Thoracic aorta (tissue), 2 donors: ENCODE results near the gene CECR2. TPM values are rescaled to one million over a fixed set of nuclear protein-coding genes. Genes with fewer than 3 reads are reported as not detected.
A peak's percentile ranks its signal among the peaks of the same experiment; 100 is the strongest.

Source experiments
- ATAC-seq: fragments of 150-250 bp; one replicate; pipeline ENCODE4 v1.8.0; 2017; ENCODE audit warnings: low read depth; ENCODE audit not compliant: insufficient number of reproducible peaks, low FRiP score
- DNase-seq: peaks from one replicate; pipeline ENCODE4 v3.0.0-alpha.2; 2020; ENCODE audit warnings: low spot score
- H3K27ac ChIP-seq, 2 donors: fragments of 200-600 bp; sonication (generic); 1 replicate in 1 of 2; 2 replicates in 1 of 2; pipeline ENCODE4 v1.5.1; 2016; ENCODE audit warnings: mild to moderate bottlenecking in 2 of 2, moderate library complexity in 2 of 2
- H3K27me3 ChIP-seq: fragments of 200-600 bp; sonication (generic); replicated peaks from 2 replicates; pipeline ENCODE4 v1.6.0; 2016; ENCODE audit warnings: mild to moderate bottlenecking; ENCODE audit not compliant: insufficient read depth
- H3K36me3 ChIP-seq: fragments of 200-600 bp; sonication (generic); one replicate; pipeline ENCODE4 v1.5.1; 2016
- H3K4me1 ChIP-seq, 2 donors: fragments of 200-600 bp; sonication (generic); 1 replicate in 1 of 2; 2 replicates in 1 of 2; pipeline versions ENCODE4 v1.5.1 to v1.6.0; 2016; ENCODE audit warnings: low read depth in 2 of 2, mild to moderate bottlenecking in 1 of 2; ENCODE audit not compliant: control insufficient read depth in 1 of 2
- H3K4me3 ChIP-seq: fragments of 200-600 bp; sonication (generic); 2 replicates; pipeline ENCODE4 v1.5.1; 2016; ENCODE audit warnings: mild to moderate bottlenecking
- H3K9me3 ChIP-seq: fragments of 200-600 bp; sonication (generic); 2 replicates; pipeline ENCODE4 v1.5.1; 2016
- CTCF ChIP-seq: fragments of 200-600 bp; sonication (generic); IDR thresholded peaks from one replicate; pipeline ENCODE4 v1.5.1; 2019; ENCODE audit warnings: antibody characterized with exemption
- total RNA-seq, 2 donors: library from RNA; depleted of rRNA; stranded (reverse); fragments of >200 nt; gene quantifications; one replicate each; pipeline versions ENCODE4 v1.1.0 to v1.2.3, GENCODE V29; 2016

Gene CECR2
- total RNA-seq, 2 donors from 2014 or later: 0.28 TPM; not detected in 1

GRCh38 chr22:17370026-17370765 is 936 bp downstream of the CECR2 start:
- ATAC-seq: no peak
- Histone ChIP-seq H3K27ac (no peak overlapping the region), H3K36me3 (no peaks in the 10 kb centered on the region), H3K27me3 (peaks cover 25% of the 10 kb centered on the region), H3K9me3 (no peaks in the 10 kb centered on the region), H3K4me3 (peak overlapping the region; percentile 64), H3K4me1 (peaks cover 14 to 27% of the 10 kb centered on the region in 2 donors)
- TF ChIP-seq CTCF: no peak
- DNase-seq: no peak

GRCh38 chr22:17370766-17371432 is 1.6 kb downstream of the CECR2 start:
- Histone ChIP-seq H3K36me3 (no peaks in the 10 kb centered on the region), H3K9me3 (no peaks in the 10 kb centered on the region), H3K27ac (no peak overlapping the region), H3K4me3 (peak overlapping the region; percentile 64), H3K4me1 (peaks cover 14 to 27% of the 10 kb centered on the region in 2 donors), H3K27me3 (peaks cover 18% of the 10 kb centered on the region)
- ATAC-seq: no peak
- no peak for TF ChIP-seq CTCF
- DNase-seq: no peak

- Histone ChIP-seq H3K9me3 (no peaks in the 10 kb centered on the region), H3K4me1 (peaks cover 14 to 27% of the 10 kb centered on the region in 2 donors), H3K4me3 (no peak overlapping the region), H3K27ac (no peak overlapping the region), H3K27me3 (peaks cover 17% of the 10 kb centered on the region), H3K36me3 (no peaks in the 10 kb centered on the region)
- no peak for TF ChIP-seq CTCF
- ATAC-seq (no peak), DNase-seq (no peak)
Measured at GRCh38 chr22:17371448-17371847, 2.2 kb downstream of the CECR2 start.

- DNase-seq: no peak
- H3K4me1 ChIP-seq: peaks cover 8 to 20% of the 10 kb centered on the region in 2 donors
- H3K27me3 ChIP-seq: peaks cover 7% of the 10 kb centered on the region
- no peaks in the 10 kb centered on the region for H3K36me3 ChIP-seq
- no peak overlapping the region for H3K27ac ChIP-seq
- no peak for TF ChIP-seq CTCF
- H3K9me3 ChIP-seq: no peaks in the 10 kb centered on the region
- no peak overlapping the region for H3K4me3 ChIP-seq
- ATAC-seq: no peak
Measured at GRCh38 chr22:17373855-17374254, 4.6 kb downstream of the CECR2 start.

- Histone ChIP-seq H3K4me3 (no peak overlapping the region), H3K4me1 (peaks cover 0 to 1% of the 10 kb centered on the region in 2 donors), H3K27ac (no peak overlapping the region), H3K36me3 (no peaks in the 10 kb centered on the region), H3K9me3 (no peaks in the 10 kb centered on the region), H3K27me3 (peaks cover 4% of the 10 kb centered on the region)
- TF ChIP-seq CTCF: no peak
- ATAC-seq: no peak
- no peak for DNase-seq
Measured at GRCh38 chr22:17375914-17376614, 6.8 kb downstream of the CECR2 start.
